ENCODE measurements around the gene MSANTD1. TPM values are rescaled to one million over a fixed set of nuclear protein-coding genes. Genes with fewer than 3 reads are reported as not detected.

MSANTD1 gene
- total and polyA plus RNA-seq, 3 donors from 2014 or later, result 3.6 to 10.3 (median 10.1) TPM

DNA sequence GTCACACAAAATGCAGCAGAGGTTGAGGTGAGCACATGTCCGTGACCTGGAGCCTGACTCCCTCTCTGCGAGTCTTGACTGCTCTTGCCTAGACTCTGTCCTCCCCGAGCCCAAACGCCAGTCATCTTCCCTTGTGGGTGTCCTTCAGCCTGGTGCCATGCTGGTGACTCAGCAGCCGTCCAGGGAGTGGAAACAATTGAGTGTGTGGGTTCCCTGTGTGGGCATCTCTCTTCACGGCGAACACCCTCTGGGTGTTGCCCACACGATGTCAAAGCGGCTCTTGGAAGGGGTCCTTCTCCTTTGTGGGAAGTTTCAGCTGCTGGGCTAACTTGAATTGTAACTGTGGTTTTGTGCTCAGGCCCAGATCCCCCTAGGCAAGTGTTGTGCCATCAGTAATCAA lies 17.5 kb upstream of the MSANTD1 start:
- Histone ChIP-seq H3K36me3 (ENCODE audit: low read depth, missing control alignments) (no peaks in the 10 kb centered on the region), H3K27ac (no peak overlapping the region), H3K4me3 (no peak overlapping the region), H3K9me3 (no peaks in the 10 kb centered on the region), H3K27me3 (no peaks in the 10 kb centered on the region), H3K4me1 (no peaks in the 10 kb centered on the region)
- DNase-seq, result no peak
- TF ChIP-seq, protein P1, sequence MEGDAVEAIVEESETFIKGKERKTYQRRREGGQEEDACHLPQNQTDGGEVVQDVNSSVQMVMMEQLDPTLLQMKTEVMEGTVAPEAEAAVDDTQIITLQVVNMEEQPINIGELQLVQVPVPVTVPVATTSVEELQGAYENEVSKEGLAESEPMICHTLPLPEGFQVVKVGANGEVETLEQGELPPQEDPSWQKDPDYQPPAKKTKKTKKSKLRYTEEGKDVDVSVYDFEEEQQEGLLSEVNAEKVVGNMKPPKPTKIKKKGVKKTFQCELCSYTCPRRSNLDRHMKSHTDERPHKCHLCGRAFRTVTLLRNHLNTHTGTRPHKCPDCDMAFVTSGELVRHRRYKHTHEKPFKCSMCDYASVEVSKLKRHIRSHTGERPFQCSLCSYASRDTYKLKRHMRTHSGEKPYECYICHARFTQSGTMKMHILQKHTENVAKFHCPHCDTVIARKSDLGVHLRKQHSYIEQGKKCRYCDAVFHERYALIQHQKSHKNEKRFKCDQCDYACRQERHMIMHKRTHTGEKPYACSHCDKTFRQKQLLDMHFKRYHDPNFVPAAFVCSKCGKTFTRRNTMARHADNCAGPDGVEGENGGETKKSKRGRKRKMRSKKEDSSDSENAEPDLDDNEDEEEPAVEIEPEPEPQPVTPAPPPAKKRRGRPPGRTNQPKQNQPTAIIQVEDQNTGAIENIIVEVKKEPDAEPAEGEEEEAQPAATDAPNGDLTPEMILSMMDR (IDR thresholded peaks at IDR 0.05), result no peak
- TF ChIP-seq POLR2A (IDR thresholded peaks at IDR 0.05), result no peak
- intact Hi-C loops (cut with DNase I; ENCODE audit: low total_unique reads), result no loop called here
- WGBS, 2 donors, result 81 to 83% methylated on average over 7 to 9 of the region's 9 CpGs

DNA sequence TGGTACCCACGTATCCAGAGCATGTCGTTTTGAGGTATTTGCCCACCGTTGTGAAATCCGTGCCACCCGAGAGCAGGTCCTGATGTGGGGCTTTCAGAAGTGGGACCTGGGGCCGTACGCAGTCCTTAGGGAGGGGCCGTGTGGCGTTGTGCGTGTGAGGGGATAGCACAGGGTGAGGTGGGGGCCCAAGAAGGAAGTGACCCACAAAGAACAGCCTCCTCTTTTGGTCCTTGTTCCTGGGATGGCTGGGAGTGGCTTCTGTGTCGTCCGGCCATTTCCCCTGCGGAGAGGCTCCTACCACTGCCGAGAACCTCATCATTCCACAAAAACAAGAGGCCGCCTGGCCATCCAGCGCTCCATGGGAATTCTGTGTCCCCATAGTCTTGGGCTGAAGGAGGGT lies 17.0 kb upstream of the MSANTD1 start:
- no peak for DNase-seq
- intact Hi-C loops (cut with DNase I; ENCODE audit: low total_unique reads), result no loop called here
- H3K27me3 ChIP-seq, result no peaks in the 10 kb centered on the region
- H3K9me3 ChIP-seq, result no peaks in the 10 kb centered on the region
- WGBS, 2 donors, result 92% methylated on average over 16 of the region's 16 CpGs
- H3K4me3 ChIP-seq, result no peak overlapping the region
- no peaks in the 10 kb centered on the region for H3K36me3 ChIP-seq (ENCODE audit: low read depth, missing control alignments)
- H3K27ac ChIP-seq, result no peak overlapping the region
- H3K4me1 ChIP-seq, result no peaks in the 10 kb centered on the region
- TF ChIP-seq, protein P1 (IDR thresholded peaks at IDR 0.05), result no peak
- no peak for TF ChIP-seq POLR2A (IDR thresholded peaks at IDR 0.05)

DNA sequence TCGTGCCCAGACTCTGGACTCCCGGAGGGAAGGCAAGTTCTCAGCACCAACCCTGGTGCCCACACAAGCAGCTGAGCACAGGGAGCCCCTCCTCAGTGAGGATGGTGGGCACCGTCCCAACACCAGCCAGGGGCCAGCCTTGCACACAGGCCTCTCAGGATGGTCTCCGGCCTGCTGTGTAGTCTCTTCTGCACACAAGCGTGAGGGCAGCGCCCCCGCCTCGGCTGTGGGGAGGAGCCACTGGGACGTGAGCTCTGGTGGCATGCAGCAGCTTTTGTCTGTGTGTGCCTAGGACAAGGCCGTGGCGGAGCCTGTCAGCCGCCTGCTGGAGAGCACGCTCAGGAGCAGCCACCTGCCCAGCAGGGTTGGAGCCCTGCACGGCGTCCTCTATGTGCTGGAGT lies 16.1 kb upstream of the MSANTD1 start:
- DNase-seq, result no peak
- TF ChIP-seq POLR2A (IDR thresholded peaks at IDR 0.05), result no peak
- TF ChIP-seq, protein P1 (IDR thresholded peaks at IDR 0.05), result no peak
- no peaks in the 10 kb centered on the region for H3K9me3 ChIP-seq
- no peaks in the 10 kb centered on the region for H3K36me3 ChIP-seq (ENCODE audit: low read depth, missing control alignments)
- H3K27ac ChIP-seq, result no peak overlapping the region
- WGBS, 2 donors, result 89% methylated on average over 15 of the region's 15 CpGs; no CpG with 5 or more reads in 1 of the 2 donors
- no peaks in the 10 kb centered on the region for H3K27me3 ChIP-seq
- H3K4me3 ChIP-seq, result no peak overlapping the region
- H3K4me1 ChIP-seq, result no peaks in the 10 kb centered on the region
- intact Hi-C loops (cut with DNase I; ENCODE audit: low total_unique reads), result no loop called here

DNA sequence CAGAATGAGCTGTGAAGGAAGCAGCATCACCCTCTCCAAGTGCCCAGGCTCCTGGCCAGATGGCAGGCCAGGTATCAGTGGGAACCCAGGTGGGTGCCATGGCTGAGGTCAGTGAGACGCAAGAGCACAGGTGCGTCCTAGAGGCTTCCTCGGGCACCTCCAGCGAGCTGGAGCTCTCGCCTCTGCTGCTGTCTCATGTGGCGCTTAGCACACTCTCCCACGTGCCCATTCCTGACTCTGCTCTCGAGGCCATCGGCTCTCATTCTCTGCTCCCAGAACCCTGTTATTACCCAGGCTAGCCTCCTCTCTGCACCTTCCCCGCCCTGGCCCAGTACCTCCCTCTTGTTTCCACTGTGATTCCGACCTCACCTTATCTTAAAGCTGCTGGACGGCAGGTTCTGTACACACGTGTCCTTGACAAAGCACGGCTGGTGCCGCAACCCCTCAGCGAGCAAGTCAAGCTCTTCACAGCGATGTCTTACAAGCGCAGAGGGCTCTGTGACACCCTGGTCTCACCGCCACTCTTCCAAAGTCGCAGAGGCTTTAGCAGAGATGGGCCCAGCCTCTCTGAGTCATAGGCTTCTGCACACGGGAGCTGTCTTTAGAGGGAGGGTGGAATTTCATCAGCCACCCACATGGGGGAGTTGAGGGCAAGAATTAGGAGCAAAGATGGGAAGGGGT lies 15.4 kb upstream of the MSANTD1 start:
- Histone ChIP-seq H3K27ac (no peak overlapping the region), H3K4me3 (no peak overlapping the region), H3K27me3 (no peaks in the 10 kb centered on the region), H3K9me3 (no peaks in the 10 kb centered on the region), H3K36me3 (ENCODE audit: low read depth, missing control alignments) (no peaks in the 10 kb centered on the region), H3K4me1 (no peaks in the 10 kb centered on the region)
- WGBS, 2 donors, result 73 to 79% methylated on average over 18 to 21 of the region's 21 CpGs
- TF ChIP-seq, protein P1 (IDR thresholded peaks at IDR 0.05), result no peak
- TF ChIP-seq POLR2A (IDR thresholded peaks at IDR 0.05), result no peak
- no peak for DNase-seq
- intact Hi-C loops (cut with DNase I; ENCODE audit: low total_unique reads), result no loop called here
